Activated CD8-positive, alpha-beta T cell treated with anti-CD3 and anti-CD28 coated beads for 36 hours (primary cell): ENCODE measurements around the gene MYLK. TPM values are rescaled to one million over a fixed set of nuclear protein-coding genes. Genes with fewer than 3 reads are reported as not detected.
A peak's percentile ranks its signal among the peaks of the same experiment; 100 is the strongest.

ENCODE experiments used
- ATAC-seq: fragments of 200-7000 bp; cut with Tn5 transposase; one replicate; pipeline ENCODE4 v1.10.0; 2021; ENCODE audit warnings: mild to moderate bottlenecking, moderate library complexity
- CTCF ChIA-PET: fragments of 350-600 bp; sonication (Branson Sonifier 250); formaldehyde crosslinking; loops from one replicate; lab custom pipeline; 2021; ENCODE audit warnings: antibody characterized with exemption; lab: Charles Lee
- POLR2A ChIA-PET: fragments of 350-600 bp; sonication (Branson Sonifier 250); formaldehyde crosslinking; loops from one replicate; lab custom pipeline; 2021; ENCODE audit warnings: antibody characterized with exemption; lab: Charles Lee
- DNase-seq: peaks from one replicate; pipeline ENCODE4 v3.0.0-alpha.2; 2020
- H3K27ac Mint-ChIP-seq: one replicate; pipeline ENCODE4 v1.8.0; 2021; ENCODE audit warnings: mild to moderate bottlenecking, mixed read lengths
- H3K27me3 Mint-ChIP-seq: one replicate; pipeline ENCODE4 v1.8.0; 2021; ENCODE audit warnings: mixed read lengths
- H3K36me3 Mint-ChIP-seq: one replicate; pipeline ENCODE4 v1.8.0; 2021; ENCODE audit warnings: low read depth, mixed read lengths
- H3K4me1 Mint-ChIP-seq: one replicate; pipeline ENCODE4 v1.8.0; 2021; ENCODE audit warnings: low read depth, mixed read lengths
- H3K4me3 Mint-ChIP-seq: one replicate; pipeline ENCODE4 v1.8.0; 2021; ENCODE audit warnings: mild to moderate bottlenecking, moderate library complexity, mixed read lengths
- H3K9me3 Mint-ChIP-seq: one replicate; pipeline ENCODE4 v1.8.0; 2021; ENCODE audit warnings: mixed read lengths
- intact Hi-C: fragments of 100-400 bp; cut with micrococcal nuclease; formaldehyde crosslinking; loops from one replicate; pipeline ENCODE4 v1.10.0; 2022
- total RNA-seq, 2 experiments: library from RNA; stranded (reverse); gene quantifications; one replicate each; pipeline ENCODE4 v1.2.3, GENCODE V29; 2021
- TF ChIP-seq, protein P1 (sequence below): fragments of 200-600 bp; IDR thresholded peaks from one replicate; pipeline ENCODE4 v1.8.0; 2022; ENCODE audit warnings: antibody characterized with exemption, mild to moderate bottlenecking

MYLK gene
- total RNA-seq, 2 experiments from 2014 or later: 0.34 TPM; not detected in 1

GRCh38 chr3:123593381-123593780 is 290.8 kb downstream of the MYLK start:
- Mint-ChIP-seq H3K9me3 (peaks cover 20% of the 10 kb centered on the region), H3K27me3 (no peaks in the 10 kb centered on the region), H3K4me1 (peaks cover 6% of the 10 kb centered on the region), H3K36me3 (peaks cover 53% of the 10 kb centered on the region), H3K4me3 (no peak overlapping the region), H3K27ac (no peak overlapping the region)
- CTCF ChIA-PET: no interaction called here
- no peak for DNase-seq
- intact Hi-C loops: no loop called here
- ATAC-seq: no peak
- POLR2A ChIA-PET: no interaction called here
- TF ChIP-seq, protein P1, sequence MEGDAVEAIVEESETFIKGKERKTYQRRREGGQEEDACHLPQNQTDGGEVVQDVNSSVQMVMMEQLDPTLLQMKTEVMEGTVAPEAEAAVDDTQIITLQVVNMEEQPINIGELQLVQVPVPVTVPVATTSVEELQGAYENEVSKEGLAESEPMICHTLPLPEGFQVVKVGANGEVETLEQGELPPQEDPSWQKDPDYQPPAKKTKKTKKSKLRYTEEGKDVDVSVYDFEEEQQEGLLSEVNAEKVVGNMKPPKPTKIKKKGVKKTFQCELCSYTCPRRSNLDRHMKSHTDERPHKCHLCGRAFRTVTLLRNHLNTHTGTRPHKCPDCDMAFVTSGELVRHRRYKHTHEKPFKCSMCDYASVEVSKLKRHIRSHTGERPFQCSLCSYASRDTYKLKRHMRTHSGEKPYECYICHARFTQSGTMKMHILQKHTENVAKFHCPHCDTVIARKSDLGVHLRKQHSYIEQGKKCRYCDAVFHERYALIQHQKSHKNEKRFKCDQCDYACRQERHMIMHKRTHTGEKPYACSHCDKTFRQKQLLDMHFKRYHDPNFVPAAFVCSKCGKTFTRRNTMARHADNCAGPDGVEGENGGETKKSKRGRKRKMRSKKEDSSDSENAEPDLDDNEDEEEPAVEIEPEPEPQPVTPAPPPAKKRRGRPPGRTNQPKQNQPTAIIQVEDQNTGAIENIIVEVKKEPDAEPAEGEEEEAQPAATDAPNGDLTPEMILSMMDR: no peak

GRCh38 chr3:123590685-123591450 is 293.3 kb downstream of the MYLK start:
- no peaks in the 10 kb centered on the region for H3K27me3 Mint-ChIP-seq

DNA sequence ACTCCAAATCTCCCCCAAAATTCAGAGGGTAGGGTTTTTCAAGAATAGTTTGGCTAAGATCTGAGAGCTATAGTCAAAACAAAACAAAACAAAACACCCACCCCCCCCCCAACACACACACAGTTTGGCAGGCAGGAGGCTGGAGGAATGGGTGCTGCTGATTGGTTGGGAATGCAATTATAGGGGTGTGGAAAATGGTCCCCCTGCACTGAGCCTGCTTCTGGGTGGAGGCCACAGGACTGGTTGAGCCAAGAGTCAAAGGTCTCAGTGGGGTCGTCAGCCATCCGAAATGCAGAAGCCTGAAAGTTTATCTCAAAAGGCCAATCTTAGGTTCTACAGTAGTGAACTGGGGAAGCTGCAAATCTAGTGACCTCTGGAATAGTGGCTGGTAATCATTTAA is 296.7 kb downstream of the MYLK start:
- Mint-ChIP-seq H3K4me3 (no peak overlapping the region), H3K9me3 (peaks cover 20% of the 10 kb centered on the region), H3K27ac (no peak overlapping the region), H3K27me3 (no peaks in the 10 kb centered on the region), H3K36me3 (peaks cover 46% of the 10 kb centered on the region), H3K4me1 (peaks cover 27% of the 10 kb centered on the region)
- POLR2A ChIA-PET: interaction anchor here (0.6 to 0.8 kb wide), 2 partner anchors 27 to 520 kb away, joined by 3 read pairs; no protein-coding TSS in a partner anchor
- DNase-seq: no peak
- ATAC-seq: no peak
- TF ChIP-seq, protein P1: no peak
- CTCF ChIA-PET: interaction anchor here (0.7 to 1.5 kb wide), 5 partner anchors 9 to 136 kb away, joined by 3 to 4 read pairs (median 3); no protein-coding TSS in a partner anchor
- intact Hi-C loops: no loop called here

More at GRCh38 chr3:123590685-123591450, 293.3 kb downstream of the MYLK start:
- Mint-ChIP-seq H3K36me3 (peaks cover 60% of the 10 kb centered on the region), H3K4me1 (peaks cover 14% of the 10 kb centered on the region), H3K9me3 (peaks cover 20% of the 10 kb centered on the region), H3K4me3 (no peak overlapping the region), H3K27ac (no peak overlapping the region)
- no peak for DNase-seq
- TF ChIP-seq, protein P1: no peak
- CTCF ChIA-PET: no interaction called here
- POLR2A ChIA-PET: no interaction called here
- ATAC-seq: no peak
- intact Hi-C loops: no loop called here

DNA sequence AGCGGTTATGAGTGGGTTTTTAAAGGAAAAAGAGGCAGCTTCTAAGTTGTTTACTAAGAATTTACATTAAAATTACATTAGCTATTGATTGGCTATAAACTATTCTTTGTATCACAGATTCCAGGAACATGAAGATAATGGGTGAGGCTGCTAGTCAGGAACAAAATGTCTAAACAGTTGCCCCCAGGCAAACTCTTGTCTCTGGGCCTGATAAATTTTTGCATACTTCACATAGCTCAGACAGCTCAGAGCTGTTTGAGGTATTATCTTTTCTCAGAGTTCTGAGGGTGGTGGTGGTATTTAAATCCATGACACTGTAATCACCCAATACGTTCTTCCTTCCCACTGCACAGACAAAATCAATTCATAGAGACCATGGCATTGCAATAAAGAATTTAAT is 297.2 kb downstream of the MYLK start:
- CTCF ChIA-PET: interaction anchor here (0.7 to 1.5 kb wide), 3 partner anchors 9 to 137 kb away, joined by 3 to 4 read pairs (median 3); no protein-coding TSS in a partner anchor
- peaks cover 20% of the 10 kb centered on the region for H3K9me3 Mint-ChIP-seq
- DNase-seq (no peak), ATAC-seq (no peak)
- H3K27me3 Mint-ChIP-seq: no peaks in the 10 kb centered on the region
- POLR2A ChIA-PET: interaction anchor here (0.8 to 1.5 kb wide), 2 partner anchors 31 to 520 kb away, joined by 3 to 4 read pairs; no protein-coding TSS in a partner anchor
- no peak overlapping the region for H3K4me3 Mint-ChIP-seq
- H3K36me3 Mint-ChIP-seq: peaks cover 42% of the 10 kb centered on the region
- no peak overlapping the region for H3K27ac Mint-ChIP-seq
- intact Hi-C loops: no loop called here
- peaks cover 30% of the 10 kb centered on the region for H3K4me1 Mint-ChIP-seq
- TF ChIP-seq, protein P1: no peak

DNA sequence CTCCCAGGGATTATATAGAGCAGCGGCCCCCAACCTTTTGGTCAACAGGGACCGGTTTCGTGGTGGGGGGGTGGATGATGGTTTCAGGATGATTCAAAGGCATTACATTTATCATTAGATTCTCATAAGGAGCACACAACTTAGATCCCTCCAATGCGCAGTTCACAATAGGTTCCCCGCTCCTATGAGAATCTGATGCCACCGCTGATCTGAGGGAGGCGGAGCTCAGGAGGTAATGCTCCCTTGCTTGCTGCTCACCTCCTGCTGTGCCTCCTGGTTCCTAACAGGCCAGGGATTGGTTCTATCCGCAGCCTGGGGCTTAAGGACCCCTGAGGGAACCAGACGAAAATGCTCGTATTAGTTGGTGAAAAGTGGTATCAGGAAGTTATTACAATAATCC is 298.0 kb downstream of the MYLK start:
- POLR2A ChIA-PET: interaction anchor here (0.7 to 1.8 kb wide), 6 partner anchors 10 to 32 kb away, joined by 3 to 13 read pairs (median 4); no protein-coding TSS in a partner anchor
- peaks cover 14% of the 10 kb centered on the region for H3K9me3 Mint-ChIP-seq
- CTCF ChIA-PET: interaction anchor here (0.6 to 1.5 kb wide), 2 partner anchors 10 to 56 kb away, joined by 3 to 4 read pairs; no protein-coding TSS in a partner anchor
- no peak overlapping the region for H3K27ac Mint-ChIP-seq
- ATAC-seq (peak; percentile 17), DNase-seq (peak; percentile 64)
- intact Hi-C loops: no loop called here
- H3K27me3 Mint-ChIP-seq: no peaks in the 10 kb centered on the region
- TF ChIP-seq, protein P1: no peak
- H3K4me3 Mint-ChIP-seq: no peak overlapping the region
- H3K36me3 Mint-ChIP-seq: peaks cover 40% of the 10 kb centered on the region
- H3K4me1 Mint-ChIP-seq: peaks cover 26% of the 10 kb centered on the region
